OCI-M2 (cell line): ENCODE data around the gene ATRIP.

ENCODE experiments used
- DNase-seq: peaks from one replicate; lab custom pipeline; 2025; ENCODE audit not compliant: unreplicated experiment; lab: John Stamatoyannopoulos, UW

ATRIP gene

DNA sequence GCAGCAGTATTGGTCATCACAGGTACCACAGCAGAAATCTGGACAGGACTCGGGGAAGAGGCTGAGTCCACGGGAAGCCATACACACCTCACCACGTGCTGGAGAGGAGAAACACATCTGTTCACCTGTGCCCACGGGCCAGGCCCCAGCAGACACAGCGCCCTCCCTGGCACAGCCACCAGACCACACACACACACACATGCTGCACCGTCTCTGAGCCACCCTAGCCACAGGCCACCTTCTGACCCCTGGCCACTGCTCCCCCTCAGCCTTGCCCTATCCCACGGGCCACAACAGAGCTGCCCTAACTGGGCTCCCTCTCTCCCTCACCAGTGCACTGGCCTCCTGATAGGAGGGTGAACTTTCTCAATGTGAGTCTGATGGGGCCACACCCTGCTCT, 54.7 kb downstream of the ATRIP start:
- no peak for DNase-seq

DNA sequence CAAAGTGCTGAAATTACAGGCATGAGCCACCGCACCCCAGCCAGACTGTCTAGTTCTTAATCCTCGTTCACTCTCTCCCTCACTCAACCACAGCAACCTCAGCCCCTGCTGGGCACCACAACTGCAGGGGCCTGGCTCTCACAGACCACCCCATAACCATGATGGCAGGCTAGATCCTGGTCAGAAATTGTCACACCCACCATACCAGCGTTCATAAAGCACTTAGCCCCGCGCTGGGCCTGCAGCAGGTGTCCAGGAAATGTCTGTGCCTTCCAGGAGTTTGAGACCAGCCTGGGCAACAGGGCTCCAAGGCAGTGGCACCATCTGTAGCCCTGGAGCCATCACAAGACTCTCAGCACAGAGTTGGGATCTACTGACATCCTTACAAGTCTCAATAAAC, 55.6 kb downstream of the ATRIP start:
- DNase-seq = no peak

DNA sequence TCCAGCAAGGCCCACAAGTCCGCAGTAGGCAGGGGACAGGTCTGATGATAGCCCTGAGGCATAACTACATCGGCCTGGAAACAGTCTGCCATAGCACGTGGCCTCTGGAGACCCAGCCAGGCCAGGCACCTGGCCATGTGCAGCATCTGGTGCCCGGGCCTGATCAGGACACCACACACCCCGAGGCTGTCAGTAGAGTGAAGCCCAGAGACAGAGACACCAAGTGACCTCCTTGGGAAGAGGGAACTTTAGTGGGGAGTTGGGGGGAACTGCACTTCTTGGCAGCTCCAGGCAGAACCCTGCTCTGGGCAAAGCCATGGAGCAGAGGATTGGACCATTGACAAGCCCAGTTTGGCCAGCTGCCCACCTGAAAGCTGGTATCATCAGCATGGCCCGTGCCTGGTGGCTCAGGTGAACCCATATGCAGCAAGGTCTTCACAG, 56.2 kb downstream of the ATRIP start:
- no peak for DNase-seq

DNA sequence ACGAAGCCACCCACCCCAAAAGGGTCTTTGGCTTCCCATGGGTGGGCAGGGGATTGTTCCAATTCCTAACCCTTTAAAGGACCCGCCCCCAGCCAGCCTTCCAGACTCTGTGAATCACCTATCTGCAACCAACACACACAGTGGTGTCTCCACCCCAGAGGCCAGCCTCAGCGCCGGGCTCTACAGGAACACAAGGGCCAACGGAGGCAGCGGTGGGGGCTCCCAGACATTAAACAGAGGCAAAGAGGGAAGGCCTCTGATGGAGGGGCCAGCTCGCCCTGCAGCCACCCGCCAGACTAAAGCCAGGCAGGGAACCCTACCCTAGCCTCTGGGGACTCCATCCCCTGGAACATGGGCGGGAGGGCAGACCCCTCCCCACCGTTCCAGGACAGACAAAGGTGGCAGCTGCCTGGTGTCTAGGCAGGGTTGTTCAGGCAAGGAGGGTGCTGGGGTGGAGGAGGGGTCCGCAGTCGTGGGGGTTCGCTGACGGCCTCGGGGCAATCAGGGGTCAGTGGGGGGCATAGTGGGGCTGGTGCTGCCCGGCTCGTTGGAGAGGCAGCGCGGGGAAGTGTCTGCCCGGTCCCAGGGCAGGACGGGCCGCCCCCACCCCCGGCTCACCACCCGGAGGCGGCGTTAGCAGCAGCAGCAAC, 57.0 kb downstream of the ATRIP start:
- no peak for DNase-seq

- DNase-seq = no peak
Observed at GRCh38 chr3:48504051-48504946, 57.8 kb downstream of the ATRIP start, which contains the start of gene SHISA5. Gene SHISA5 (minus strand): TSS chr3:48504174. CDS start chr3:48504094, 80 bp downstream.

DNA sequence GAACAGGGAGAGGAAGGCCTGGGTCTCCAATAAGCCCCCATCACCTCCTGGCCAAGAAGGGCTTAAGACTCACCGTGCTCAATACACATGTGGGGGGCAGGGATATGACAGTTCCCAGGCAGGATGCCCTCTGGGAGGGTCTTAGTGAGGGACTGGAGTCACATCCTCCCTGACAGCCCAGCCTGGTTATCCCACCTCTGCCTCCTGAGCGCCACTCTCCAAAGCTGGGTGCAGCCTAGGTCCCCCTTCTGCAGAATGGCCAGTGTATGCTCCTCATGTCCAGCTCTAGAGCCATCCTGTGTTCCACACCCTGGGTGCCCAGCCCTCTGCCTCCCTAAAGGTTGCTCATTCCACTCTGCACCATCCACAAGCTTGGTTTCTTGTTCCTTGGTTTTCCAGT, 58.6 kb downstream of the ATRIP start:
- DNase-seq = no peak

GRCh38 chr3:48505968-48506504, 59.5 kb downstream of the ATRIP start:
- no peak for DNase-seq

- no peak for DNase-seq
Observed at GRCh38 chr3:48507256-48508061, 60.9 kb downstream of the ATRIP start.

DNA sequence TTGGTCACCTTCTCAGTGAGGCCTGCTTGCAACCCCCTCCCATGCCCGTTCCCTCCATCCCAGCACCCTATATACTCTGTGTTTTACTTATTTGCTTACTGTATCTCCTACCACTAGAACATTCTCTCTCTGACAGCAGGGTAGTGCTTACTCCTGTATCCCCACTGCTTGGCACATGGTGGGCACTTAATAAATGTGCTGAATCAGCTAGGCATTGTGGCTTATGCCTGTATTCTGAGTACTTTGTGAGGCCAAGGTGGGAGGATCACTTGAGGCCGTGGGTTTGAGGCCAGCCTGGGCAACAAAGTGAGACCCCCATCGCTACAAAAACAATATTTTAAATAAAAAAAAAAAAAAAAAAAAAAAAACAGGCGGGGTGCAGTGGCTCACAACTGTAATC, 65.0 kb downstream of the ATRIP start:
- DNase-seq = no peak

GRCh38 chr3:48514431-48515227, 68.1 kb downstream of the ATRIP start:
- no peak for DNase-seq
